GM10248 (cell line): ENCODE data around the gene BZW1.
"Not testable (repeated sequence)": the region's sequence is repeated elsewhere in the genome, so short reads cannot be mapped to it uniquely, and the experiment has no call there.

ENCODE experiments used
- CTCF ChIA-PET: fragments of 300-600 bp; sonication (Branson Sonifier 250); formaldehyde crosslinking; extraction: SDS; loops from one replicate; lab custom pipeline; 2021; ENCODE audit warnings: antibody characterized with exemption; lab: Yijun Ruan, JAX
- POLR2A ChIA-PET: fragments of 350-650 bp; sonication (Branson Sonifier 250); formaldehyde crosslinking; extraction: SDS; loops from one replicate; lab custom pipeline; 2020; ENCODE audit warnings: antibody characterized with exemption; lab: Yijun Ruan, JAX
- DNase-seq: peaks from one replicate; pipeline ENCODE4 v3.0.0; 2012; ENCODE audit errors: extremely low spot score
- CTCF ChIP-seq: IDR thresholded peaks from 2 replicates; pipeline ENCODE4 v1.5.1; 2012; ENCODE audit warnings: mild to moderate bottlenecking, low read depth; ENCODE audit errors: extremely low read depth, missing control alignments, control extremely low read depth

The BZW1 gene

GRCh38 chr2:200810252-200810997 lies 1.3 kb upstream of the BZW1 start:
- TF ChIP-seq CTCF, result no peak
- DNase-seq, result no peak
- ChIA-PET CTCF (interaction anchor here (1.1 to 1.5 kb wide), 2 partner anchors 14 to 98 kb away, joined by 3 to 7 read pairs; no protein-coding TSS in a partner anchor), POLR2A (no interaction called here)

DNA sequence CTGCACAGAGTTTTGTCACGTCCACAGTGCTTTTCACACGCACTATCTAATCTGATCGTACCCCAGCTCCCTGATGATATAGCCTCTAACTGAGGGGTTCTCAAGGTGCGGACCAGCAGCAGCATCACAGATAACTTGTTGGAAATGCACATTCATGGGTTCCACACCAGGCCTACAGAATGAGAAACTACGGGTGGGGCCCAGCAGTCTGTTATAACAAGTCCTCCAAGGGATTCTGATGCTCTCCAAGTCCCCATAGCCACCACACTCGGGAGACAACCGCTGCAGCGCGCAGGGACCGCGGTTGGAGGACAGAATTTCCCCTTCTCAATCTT lies 745 bp upstream of the BZW1 start:
- TF ChIP-seq CTCF, result no peak
- ChIA-PET POLR2A (interaction anchor here (1.0 kb wide), 1 partner anchor 17 kb away, joined by 3 read pairs; no protein-coding TSS in a partner anchor), CTCF (no interaction called here)
- DNase-seq, result no peak

- CTCF ChIA-PET, result no interaction called here
- POLR2A ChIA-PET, result interaction anchor here (1.0 to 1.4 kb wide), 2 partner anchors 15 kb away, joined by 3 read pairs; no protein-coding TSS in a partner anchor
- DNase-seq, result peak; percentile 63
- peak; percentile 76 for TF ChIP-seq CTCF
Observed at GRCh38 chr2:200812122-200813022, 662 bp downstream of the BZW1 start.

- no peak for TF ChIP-seq CTCF
- CTCF ChIA-PET, result interaction anchor here (0.9 to 1.5 kb wide), 5 partner anchors 12 to 418 kb away, joined by 3 to 6 read pairs (median 3); partner anchors contain the start of gene KCTD18
- POLR2A ChIA-PET, result interaction anchor here (0.6 to 1.8 kb wide), 3 partner anchors 13 to 50 kb away, joined by 3 to 5 read pairs (median 3); partner anchors contain the start of gene CLK1
- no peak for DNase-seq
Observed at GRCh38 chr2:200814276-200814815, 2.6 kb downstream of the BZW1 start.

DNA sequence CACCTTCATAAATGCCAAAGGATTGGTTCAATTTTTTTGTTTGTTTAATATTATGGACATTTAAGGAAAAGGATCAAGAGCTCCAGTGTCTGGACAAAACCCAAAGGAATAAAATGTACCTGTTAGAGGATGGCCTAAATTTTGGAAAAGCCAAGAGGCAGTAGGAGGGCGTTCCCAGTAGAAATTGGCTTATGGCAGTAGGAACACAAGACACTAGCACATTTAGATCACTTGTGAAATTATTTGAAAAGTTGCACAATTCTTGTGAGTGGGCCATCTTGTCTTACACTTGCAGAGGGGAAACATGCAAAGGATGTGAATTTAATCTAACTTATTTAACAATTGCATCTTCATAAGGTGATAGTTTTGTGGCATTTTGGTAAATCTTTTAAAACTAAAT lies 3.2 kb downstream of the BZW1 start:
- no peak for TF ChIP-seq CTCF
- ChIA-PET CTCF (interaction anchor here (1.1 kb wide), 1 partner anchor 418 kb away, joined by 3 read pairs; no protein-coding TSS in a partner anchor), POLR2A (interaction anchor here (0.6 to 1.8 kb wide), 2 partner anchors 38 to 50 kb away, joined by 3 to 5 read pairs; partner anchors contain the start of gene CLK1)
- DNase-seq, result no peak

DNA sequence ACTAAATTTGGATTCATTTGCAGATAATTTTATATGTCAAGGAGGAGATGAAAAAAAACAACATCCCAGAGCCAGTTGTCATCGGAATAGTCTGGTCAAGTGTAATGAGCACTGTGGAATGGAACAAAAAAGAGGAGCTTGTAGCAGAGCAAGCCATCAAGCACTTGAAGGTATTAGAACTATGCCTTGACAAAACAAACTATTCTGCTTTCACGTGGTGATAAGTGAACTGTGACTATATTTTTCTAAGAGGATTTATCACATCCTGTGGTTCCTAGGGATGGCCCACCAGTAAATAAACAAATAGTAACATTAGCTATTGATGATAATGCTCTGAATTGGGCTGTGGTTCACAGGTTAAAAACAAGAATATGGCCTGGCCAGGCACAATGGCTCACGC lies 7.0 kb downstream of the BZW1 start:
- ChIA-PET POLR2A (interaction anchor here (1.4 kb wide), 1 partner anchor 31 kb away, joined by 5 read pairs; no protein-coding TSS in a partner anchor), CTCF (interaction anchor here (1.2 to 5.0 kb wide), 3 partner anchors 10 to 31 kb away, joined by 5 to 19 read pairs (median 5); no protein-coding TSS in a partner anchor)
- not testable (repeated sequence) for DNase-seq
